ENCODE results near the gene BCAS1. TPM values are rescaled to one million over a fixed set of nuclear protein-coding genes. Genes with fewer than 3 reads are reported as not detected.

The BCAS1 gene
- total RNA-seq, 2 experiments from 2014 or later: 0.06 to 0.10 TPM

DNA sequence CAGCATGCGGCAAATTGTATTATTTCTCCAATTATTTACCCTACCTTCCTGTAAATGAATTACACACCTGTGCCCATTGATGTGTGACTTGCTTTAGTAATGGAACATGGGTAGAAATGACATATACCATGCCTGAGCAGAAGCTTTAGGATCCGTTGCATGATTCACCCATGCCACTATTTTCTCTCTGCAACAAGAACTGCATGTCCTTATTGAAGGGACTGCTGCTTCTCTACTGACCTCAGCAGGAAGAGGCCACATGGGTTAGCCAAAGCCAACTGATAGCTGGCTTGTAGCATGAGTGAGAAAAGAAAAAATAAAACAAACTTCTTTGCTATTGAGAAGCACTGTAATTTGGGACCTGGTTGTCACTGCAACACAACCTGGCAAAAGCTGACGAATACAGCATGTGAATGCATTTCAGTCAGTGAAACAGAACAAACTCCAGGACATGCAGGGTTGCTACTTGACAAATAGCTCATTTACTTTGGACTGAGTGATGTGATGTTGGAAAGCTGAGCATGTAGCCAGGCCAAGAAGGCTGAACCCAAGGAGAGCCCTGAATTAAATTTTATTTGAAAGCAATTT is 99.2 kb downstream of the BCAS1 start:
- no peak for DNase-seq
- Mint-ChIP-seq H3K36me3 (no peaks in the 10 kb centered on the region), H3K4me1 (no peaks in the 10 kb centered on the region), H3K27ac (no peak overlapping the region), H3K9me3 (peaks cover 8% of the 10 kb centered on the region), H3K27me3 (no peaks in the 10 kb centered on the region), H3K4me3 (no peak overlapping the region)

DNA sequence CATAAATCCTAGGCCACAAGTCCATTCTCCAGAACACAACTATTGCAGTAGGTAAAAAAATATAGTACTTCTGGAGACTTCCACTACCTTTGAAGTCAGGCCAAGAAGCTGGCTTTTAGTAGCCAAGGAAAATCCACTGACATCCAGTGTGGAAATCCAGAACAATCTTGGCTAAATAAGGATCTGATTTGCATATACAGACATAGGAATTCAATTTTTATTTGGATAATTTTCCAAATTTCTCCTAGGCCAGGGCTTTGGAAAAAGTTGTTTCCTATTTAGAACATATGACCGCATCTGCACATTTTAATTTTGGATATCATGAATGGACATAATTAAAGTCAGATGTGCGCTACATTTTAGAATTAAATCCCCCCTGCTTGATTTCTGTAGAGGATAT is 100.2 kb downstream of the BCAS1 start:
- no peaks in the 10 kb centered on the region for H3K27me3 Mint-ChIP-seq
- no peaks in the 10 kb centered on the region for H3K4me1 Mint-ChIP-seq
- no peak overlapping the region for H3K4me3 Mint-ChIP-seq
- H3K9me3 Mint-ChIP-seq: peaks cover 8% of the 10 kb centered on the region
- no peak overlapping the region for H3K27ac Mint-ChIP-seq
- H3K36me3 Mint-ChIP-seq: no peaks in the 10 kb centered on the region
- DNase-seq: no peak

DNA sequence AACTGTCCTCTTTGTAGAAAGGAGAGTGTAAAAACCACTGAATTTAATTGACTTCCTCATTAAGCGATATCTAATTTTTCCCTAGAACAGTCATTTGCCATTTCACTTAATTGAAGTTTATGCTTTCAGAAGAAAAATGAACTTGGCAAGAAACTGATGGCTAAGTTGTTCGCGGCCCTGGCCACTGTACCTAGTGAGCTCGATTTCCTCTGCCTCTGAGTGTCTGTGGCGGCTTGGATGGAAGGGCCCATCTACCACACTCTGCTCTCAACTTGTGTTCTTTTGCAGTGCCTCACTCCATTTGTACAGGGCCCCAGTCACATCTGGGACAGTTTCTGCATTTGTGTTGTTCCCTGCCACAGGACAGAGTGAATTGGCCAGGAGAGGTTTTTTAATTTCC is 102.9 kb downstream of the BCAS1 start:
- DNase-seq: no peak
- Mint-ChIP-seq H3K4me3 (no peak overlapping the region), H3K27me3 (peaks cover 3% of the 10 kb centered on the region), H3K9me3 (peaks cover 3% of the 10 kb centered on the region), H3K4me1 (no peaks in the 10 kb centered on the region), H3K27ac (no peak overlapping the region), H3K36me3 (no peaks in the 10 kb centered on the region)

DNA sequence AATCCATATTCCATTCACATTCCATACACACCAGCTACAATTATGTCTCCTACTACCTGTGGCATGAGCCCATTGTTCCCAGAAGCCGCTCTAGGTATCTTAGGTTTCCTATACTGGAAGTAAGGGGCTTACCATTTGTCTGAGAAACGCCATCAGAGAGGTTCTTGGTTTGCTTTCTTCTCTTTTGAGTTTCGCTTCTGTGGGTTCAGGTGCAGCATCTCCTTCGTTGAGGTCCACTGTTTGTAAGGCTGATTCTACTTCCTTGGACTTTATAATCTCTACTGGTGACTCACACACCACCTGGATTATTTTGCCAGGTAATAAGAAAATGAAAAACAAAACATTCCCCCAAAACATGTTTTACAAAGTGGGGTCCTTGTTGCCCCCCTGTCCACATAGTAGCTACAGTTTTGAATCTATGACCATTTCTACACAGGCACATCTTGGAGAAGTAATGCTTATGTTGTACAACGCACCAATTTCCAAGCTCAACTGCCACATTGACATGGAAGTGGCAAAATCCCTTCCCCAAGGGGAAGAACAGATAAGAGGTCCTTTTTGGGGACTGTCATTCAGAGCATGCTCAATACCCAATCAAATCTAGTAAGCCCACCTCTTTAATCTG is 103.5 kb downstream of the BCAS1 start:
- no peaks in the 10 kb centered on the region for H3K36me3 Mint-ChIP-seq
- no peak overlapping the region for H3K27ac Mint-ChIP-seq
- no peaks in the 10 kb centered on the region for H3K4me1 Mint-ChIP-seq
- no peak overlapping the region for H3K4me3 Mint-ChIP-seq
- H3K9me3 Mint-ChIP-seq: peaks cover 3% of the 10 kb centered on the region
- DNase-seq: no peak
- H3K27me3 Mint-ChIP-seq: peaks cover 3% of the 10 kb centered on the region

DNA sequence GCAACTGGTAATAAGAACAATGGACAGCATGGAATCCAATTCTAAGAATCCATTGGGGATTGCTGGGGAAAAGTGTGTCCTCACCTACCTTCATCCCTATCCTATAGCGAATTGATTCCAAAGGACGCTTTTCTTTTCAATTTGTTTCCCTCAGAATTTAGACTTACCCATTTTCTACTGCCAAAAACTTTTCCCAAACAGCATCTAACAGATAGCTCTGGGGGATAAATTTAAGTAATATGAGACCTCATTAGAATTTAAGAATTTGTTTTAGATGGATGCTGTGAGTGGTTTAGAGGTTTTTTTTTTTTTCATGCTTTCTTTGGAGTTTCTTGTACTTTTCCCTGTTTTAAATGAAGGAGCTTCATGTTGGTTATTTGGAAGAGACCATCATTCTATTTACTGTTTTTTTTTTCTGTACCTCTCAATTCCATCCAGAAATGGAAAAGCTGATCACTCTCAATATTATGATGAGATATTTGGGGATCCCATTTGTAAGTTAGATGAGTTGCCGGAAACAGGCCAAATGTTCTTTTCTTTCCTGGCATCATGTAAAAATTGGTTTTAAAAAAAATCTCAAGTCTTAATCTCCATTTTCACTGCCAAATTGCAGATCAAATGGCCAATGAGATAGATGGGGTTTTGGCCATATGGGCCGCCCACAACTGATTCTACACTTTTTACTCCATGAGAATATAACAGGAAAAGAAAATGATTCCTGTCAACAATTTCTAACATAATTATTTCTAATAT is 105.7 kb downstream of the BCAS1 start:
- peaks cover 2% of the 10 kb centered on the region for H3K4me1 Mint-ChIP-seq
- peaks cover 3% of the 10 kb centered on the region for H3K27me3 Mint-ChIP-seq
- H3K9me3 Mint-ChIP-seq: peaks cover 3% of the 10 kb centered on the region
- H3K36me3 Mint-ChIP-seq: no peaks in the 10 kb centered on the region
- DNase-seq: no peak
- H3K27ac Mint-ChIP-seq: no peak overlapping the region
- no peak overlapping the region for H3K4me3 Mint-ChIP-seq

DNA sequence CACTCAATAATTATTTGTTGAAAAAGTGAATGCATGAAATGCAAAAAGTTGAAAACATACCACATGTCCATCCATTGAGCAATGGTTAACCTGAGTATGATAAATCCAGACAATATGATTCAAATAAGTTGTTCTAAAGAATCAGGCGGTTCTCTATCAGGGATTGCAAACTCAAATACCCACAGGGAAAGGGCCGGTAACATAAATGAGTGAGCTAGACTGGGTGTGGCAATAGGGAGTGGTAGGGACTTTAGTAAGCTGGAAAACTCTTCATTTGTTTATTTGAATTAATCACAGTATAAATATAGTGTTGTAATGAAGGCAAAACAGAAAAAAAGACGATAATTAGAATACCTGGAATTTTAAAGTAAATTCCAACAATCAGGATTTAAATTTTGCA is 106.3 kb downstream of the BCAS1 start:
- no peak for DNase-seq
- Mint-ChIP-seq H3K36me3 (no peaks in the 10 kb centered on the region), H3K27me3 (peaks cover 3% of the 10 kb centered on the region), H3K9me3 (peaks cover 3% of the 10 kb centered on the region), H3K4me3 (no peak overlapping the region), H3K27ac (no peak overlapping the region), H3K4me1 (peaks cover 2% of the 10 kb centered on the region)

DNA sequence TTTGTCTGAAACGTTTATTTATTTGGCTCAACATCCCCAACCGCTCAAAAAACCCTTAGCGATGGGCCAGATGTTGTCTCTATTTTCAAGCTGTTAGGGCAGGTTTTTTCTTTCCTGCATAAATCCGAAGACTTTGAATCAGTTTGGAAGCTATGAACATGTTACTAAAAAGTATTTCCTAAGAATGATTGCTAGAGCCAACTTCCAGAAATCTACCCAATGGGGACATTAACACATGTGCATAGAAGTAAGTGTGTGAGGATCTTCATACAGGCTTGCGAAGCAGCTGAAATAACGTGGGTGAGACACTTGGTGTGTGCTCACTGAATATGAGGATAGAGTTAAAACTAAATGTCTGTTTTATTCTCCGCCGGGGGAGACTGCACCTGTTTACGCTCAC is 106.8 kb downstream of the BCAS1 start:
- no peak for DNase-seq
- H3K4me1 Mint-ChIP-seq: peaks cover 2% of the 10 kb centered on the region
- H3K27ac Mint-ChIP-seq: no peak overlapping the region
- peaks cover 3% of the 10 kb centered on the region for H3K9me3 Mint-ChIP-seq
- H3K4me3 Mint-ChIP-seq: no peak overlapping the region
- peaks cover 3% of the 10 kb centered on the region for H3K27me3 Mint-ChIP-seq
- no peaks in the 10 kb centered on the region for H3K36me3 Mint-ChIP-seq

DNA sequence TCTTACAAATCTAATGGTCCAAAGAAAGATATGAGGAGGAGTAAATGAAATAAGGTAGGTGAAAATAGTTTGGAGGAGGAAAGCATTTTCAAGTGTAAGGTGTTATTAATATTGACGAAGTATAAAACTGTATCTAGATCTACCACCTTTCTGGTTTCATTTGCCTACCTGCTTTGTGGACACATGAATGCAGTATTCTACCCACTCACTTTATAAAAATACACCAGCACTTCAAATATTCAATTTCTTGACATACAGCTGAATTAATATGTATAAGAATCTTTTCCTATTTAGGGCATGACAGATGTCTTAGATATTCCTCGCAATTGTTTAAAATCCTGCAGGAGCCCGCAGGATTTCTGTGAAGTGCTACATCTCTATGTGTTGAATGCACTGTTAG is 108.0 kb downstream of the BCAS1 start:
- Mint-ChIP-seq H3K4me1 (peaks cover 2% of the 10 kb centered on the region), H3K27ac (no peak overlapping the region), H3K27me3 (peaks cover 3% of the 10 kb centered on the region), H3K36me3 (no peaks in the 10 kb centered on the region), H3K4me3 (no peak overlapping the region), H3K9me3 (no peaks in the 10 kb centered on the region)
- DNase-seq: no peak

DNA sequence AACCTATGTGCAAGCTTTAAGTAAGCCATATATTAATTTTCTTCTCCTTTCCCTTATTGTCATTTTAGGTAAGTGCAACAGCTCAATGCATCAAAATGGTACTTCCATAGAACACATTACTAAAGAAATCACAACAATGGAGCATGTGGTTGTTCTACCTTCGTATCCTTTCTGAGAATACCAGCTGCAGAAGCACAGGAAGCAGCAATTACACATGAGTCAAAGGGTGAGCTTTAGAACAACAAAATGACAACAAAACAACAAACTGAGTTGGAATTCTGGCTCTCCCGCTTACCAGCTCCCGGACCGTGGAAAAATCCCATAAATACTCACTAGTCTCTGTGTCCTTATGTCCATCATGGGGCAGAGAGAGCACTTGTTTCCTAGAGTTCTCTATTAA is 108.9 kb downstream of the BCAS1 start:
- Mint-ChIP-seq H3K4me1 (peaks cover 2% of the 10 kb centered on the region), H3K4me3 (no peak overlapping the region), H3K36me3 (no peaks in the 10 kb centered on the region), H3K9me3 (no peaks in the 10 kb centered on the region), H3K27ac (no peak overlapping the region), H3K27me3 (peaks cover 3% of the 10 kb centered on the region)
- no peak for DNase-seq

DNA sequence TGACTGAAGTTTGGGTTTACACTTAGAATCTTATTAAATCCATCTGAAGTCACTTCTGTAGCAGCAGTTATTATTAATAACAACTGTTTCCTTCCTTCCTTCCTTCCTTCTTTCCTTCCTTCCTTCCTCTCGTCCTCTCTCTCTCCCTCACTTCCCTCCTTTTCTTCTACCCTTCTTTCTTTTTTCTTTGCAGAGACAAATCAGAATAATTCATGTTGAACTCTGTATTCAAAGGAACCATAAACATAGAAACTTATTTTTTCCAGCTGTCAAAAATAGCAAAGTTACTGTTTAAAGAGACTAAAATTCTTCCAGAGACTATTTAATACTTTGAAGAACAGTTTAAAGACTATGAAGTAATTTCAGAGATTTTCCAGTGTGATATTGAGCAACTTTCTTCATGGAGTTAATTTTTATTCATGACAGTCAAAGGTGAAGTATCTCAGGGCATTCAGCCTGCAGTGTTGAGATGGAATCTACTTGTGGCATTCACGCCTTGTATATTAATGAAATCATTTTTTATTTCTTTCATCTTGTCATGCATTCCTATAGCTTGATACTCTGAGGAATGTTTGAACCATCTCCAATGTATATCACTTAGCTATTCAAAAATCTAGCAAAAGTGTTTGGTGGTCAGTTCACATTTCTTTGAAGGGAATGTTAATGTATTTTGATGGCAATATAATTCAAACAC is 109.7 kb downstream of the BCAS1 start:
- Mint-ChIP-seq H3K4me1 (peaks cover 2% of the 10 kb centered on the region), H3K9me3 (no peaks in the 10 kb centered on the region), H3K36me3 (no peaks in the 10 kb centered on the region), H3K27ac (no peak overlapping the region), H3K27me3 (peaks cover 3% of the 10 kb centered on the region), H3K4me3 (no peak overlapping the region)
- DNase-seq: no peak

DNA sequence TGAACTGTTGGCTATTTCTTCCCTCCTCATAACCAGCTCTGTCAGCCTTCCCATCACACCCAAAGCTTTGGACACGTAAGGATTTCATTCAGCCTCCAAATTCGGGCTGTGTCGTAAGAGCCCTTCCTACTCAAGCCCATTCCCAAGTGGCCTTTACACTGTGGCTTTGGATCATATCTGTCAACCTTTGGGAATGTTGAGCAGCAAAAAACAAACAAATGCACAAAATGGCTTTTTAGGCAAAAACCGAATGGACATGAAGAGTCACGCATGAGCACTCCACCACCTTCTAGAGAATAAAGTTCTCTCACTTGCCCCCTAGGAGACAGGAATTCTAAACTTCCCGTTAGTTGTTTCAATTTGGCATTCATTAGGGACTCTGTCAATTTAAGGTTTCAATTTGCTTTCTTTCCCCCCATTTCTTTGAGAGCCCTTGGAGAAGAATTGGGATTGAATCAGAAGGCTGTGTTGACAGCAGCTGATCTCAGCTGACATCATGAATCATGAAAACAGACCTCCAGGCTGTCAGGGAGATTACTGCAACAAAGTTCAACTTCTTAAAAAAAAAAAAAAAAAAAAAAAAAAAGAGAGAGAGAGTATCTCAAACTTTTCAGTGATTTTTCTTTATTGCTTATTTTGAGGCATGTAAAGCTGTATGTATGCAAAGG is 110.3 kb downstream of the BCAS1 start:
- Mint-ChIP-seq H3K27ac (no peak overlapping the region), H3K27me3 (peaks cover 3% of the 10 kb centered on the region), H3K9me3 (no peaks in the 10 kb centered on the region), H3K36me3 (no peaks in the 10 kb centered on the region), H3K4me1 (peaks cover 6% of the 10 kb centered on the region), H3K4me3 (no peak overlapping the region)
- DNase-seq: no peak

DNA sequence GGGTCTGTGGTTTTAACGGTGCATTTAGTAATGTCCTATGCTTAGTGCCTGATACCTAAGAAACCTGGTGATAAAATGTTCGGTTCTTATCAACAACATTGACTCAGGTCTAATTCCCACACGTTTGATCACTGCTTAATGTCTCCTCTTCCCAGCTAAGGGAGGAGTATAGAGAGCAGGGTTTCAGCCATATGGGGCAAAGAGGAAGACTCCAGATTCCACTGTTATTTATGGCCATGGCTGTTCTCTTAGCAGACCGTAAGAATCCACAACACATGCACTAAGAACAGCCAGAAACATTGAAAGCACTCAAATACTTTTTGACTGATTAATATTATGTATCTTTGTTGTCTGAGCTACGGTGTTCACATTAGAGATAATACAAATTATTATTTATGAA is 112.1 kb downstream of the BCAS1 start:
- H3K27me3 Mint-ChIP-seq: no peaks in the 10 kb centered on the region
- no peak overlapping the region for H3K4me3 Mint-ChIP-seq
- DNase-seq: no peak
- H3K27ac Mint-ChIP-seq: no peak overlapping the region
- peaks cover 2% of the 10 kb centered on the region for H3K36me3 Mint-ChIP-seq
- peaks cover 2% of the 10 kb centered on the region for H3K9me3 Mint-ChIP-seq
- peaks cover 8% of the 10 kb centered on the region for H3K4me1 Mint-ChIP-seq

DNA sequence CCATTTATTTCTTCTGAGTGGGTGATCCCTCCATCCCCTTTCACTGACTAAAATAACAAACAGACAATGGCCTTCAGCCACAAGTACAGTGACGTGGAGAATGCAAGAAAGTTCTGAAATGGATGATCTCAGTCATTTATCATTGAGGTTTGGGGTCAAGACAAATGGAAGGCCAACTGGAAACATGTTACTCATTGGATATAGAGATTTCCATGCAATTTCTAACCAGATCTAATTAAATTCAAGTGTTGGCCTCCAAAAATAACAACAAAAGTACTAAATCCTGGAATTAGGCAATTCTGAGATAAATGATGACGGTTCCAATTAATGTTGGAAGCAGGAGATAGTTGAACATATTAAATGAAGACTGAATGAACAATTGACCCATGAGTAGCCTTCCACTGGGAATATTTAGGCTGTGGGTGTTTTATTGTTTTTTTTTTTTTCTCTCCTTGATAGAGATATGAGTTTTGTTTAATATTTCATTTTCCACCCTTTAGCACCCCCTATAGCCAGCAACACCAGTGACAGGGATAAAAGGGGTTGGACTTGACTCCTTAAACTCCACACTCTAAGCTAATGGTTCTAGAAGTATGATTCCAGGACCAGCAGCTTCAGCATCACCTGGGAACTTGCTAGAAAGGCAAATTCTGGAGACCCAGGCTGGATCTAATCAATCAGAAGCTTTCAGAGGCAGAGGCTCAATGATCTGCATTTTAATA is 112.8 kb downstream of the BCAS1 start:
- no peak for DNase-seq
- no peak overlapping the region for H3K4me3 Mint-ChIP-seq
- H3K9me3 Mint-ChIP-seq: peaks cover 4% of the 10 kb centered on the region
- peaks cover 3% of the 10 kb centered on the region for H3K36me3 Mint-ChIP-seq
- H3K27me3 Mint-ChIP-seq: no peaks in the 10 kb centered on the region
- H3K4me1 Mint-ChIP-seq: peaks cover 8% of the 10 kb centered on the region
- no peak overlapping the region for H3K27ac Mint-ChIP-seq

DNA sequence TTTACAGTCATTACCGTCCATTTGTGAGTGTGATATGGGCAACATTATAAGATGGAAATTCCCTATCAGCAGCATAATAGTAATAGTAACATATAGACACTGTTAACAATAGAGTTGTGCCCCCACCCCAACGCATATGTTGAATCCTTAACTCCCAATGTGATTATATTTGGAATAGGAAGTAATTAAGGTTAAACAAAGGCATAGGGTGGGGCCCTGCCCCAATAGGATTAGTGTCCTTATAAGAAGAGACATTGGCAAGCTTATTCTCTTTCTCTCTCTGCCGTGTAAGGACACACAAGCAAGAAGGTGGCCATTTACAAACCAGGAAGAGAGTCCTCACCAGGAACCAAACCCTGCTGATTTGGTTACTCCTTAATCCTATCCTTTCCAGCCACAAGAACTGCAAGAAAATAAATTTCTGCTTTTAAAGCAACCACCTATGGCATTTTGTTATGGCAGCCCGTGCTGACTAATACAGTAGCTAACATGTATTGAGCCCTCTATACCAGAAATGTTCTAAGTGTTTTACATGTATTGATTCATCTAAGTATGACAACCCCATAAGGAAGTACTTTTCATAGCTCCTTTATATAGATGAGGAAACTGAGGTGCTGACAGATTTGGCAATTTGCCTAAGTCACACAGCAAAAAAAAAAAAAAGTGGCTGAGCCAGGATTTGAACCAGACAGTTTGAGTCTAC is 114.2 kb downstream of the BCAS1 start:
- Mint-ChIP-seq H3K36me3 (peaks cover 3% of the 10 kb centered on the region), H3K4me1 (peaks cover 11% of the 10 kb centered on the region), H3K9me3 (peaks cover 13% of the 10 kb centered on the region), H3K27ac (no peak overlapping the region), H3K27me3 (no peaks in the 10 kb centered on the region), H3K4me3 (no peak overlapping the region)
- DNase-seq: no peak
